Right ventricle myocardium inferior (tissue), 1 donor: ENCODE data around the gene RFC4. TPM values are rescaled to one million over a fixed set of nuclear protein-coding genes. Genes with fewer than 3 reads are reported as not detected.
"Not testable (repeated sequence)": the region's sequence is repeated elsewhere in the genome, so short reads cannot be mapped to it uniquely, and the experiment has no call there.

ENCODE experiments used
- ATAC-seq: fragments of 200-7000 bp; cut with Tn5 transposase; one replicate; pipeline ENCODE4 v1.9.1; 2020; ENCODE audit warnings: mild to moderate bottlenecking, moderate library complexity
- DNase-seq: peaks from one replicate; pipeline ENCODE4 v3.0.0; 2021; ENCODE audit errors: missing footprints
- intact Hi-C: fragments of 100-400 bp; cut with DNase I; formaldehyde crosslinking; loops from one replicate; pipeline ENCODE4 v1.11.0; 2022
- long read RNA-seq: library from polyadenylated mRNA; unstranded; transcript quantifications from one replicate; pipeline ENCODE4 v2.0.0, GENCODE V29; 2021
- total RNA-seq: library from RNA; stranded (reverse); fragmentation: NEBNext Ultra II Directional; extraction: Animal tissue kit (Norgen Biotek cat#: 25700); gene quantifications from one replicate; pipeline ENCODE4 v1.2.1, GENCODE V29; 2021
- donor health status: DM: no; HTN: yes; CAD: no; lungs with severe emphysema.

RFC4 gene, protein sequence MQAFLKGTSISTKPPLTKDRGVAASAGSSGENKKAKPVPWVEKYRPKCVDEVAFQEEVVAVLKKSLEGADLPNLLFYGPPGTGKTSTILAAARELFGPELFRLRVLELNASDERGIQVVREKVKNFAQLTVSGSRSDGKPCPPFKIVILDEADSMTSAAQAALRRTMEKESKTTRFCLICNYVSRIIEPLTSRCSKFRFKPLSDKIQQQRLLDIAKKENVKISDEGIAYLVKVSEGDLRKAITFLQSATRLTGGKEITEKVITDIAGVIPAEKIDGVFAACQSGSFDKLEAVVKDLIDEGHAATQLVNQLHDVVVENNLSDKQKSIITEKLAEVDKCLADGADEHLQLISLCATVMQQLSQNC
- total RNA-seq, result 11.1 TPM
- long read RNA-seq, partial matches to known transcripts, result 2 of 6 reads
- long read RNA-seq, other reads (novel, unspliced or antisense), result 0 of 6 reads

DNA sequence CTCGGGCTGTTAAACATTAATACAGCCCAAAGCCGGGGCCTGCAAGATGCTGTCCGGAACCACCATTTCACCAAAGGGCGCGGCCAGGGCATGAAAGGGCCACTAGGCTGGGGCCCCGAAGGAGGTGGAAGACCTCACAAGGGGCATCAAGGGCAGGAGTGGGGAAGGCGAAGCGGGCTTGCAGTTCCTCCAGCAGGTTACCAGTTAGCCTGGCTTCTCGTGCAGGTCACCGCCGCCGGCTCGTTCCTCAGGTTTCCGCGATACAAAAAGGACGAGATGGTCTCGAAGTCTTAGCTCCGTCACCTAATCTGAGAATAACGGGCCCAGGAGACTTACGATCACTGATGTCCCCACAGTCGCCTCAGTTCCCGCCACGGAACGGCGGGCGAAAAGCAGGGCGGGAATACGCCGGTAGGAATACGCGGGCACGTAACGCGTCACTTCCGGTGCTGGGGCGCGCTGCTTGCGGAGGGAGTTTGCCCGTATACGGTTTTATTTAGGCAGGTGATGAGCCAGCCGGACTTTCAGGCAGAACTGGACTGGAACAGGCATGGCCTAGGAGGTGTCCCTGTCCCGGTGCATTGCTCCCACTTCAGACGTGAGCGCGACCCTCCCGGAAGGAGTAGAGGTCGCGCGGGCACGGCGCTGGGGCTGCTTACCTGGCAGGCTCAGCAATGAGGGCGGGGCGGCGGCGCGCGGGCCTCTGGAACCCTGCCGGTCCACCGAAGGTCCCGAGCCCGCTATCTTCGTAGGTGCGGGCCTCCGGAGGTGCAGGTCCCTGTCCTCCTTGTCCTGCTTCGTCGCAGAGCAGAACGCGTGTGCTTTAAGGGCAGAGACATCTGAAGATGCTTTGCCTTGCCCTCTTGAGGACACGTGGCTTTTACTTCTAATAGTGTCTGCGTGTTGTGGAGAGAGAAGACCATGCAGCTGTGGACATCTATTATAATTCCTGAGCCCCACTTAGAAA lies at the start of gene RFC4:
RFC4 (minus strand) TSS at position 394 of the 967 bp plus-strand sequence. CDS start 1,769 bp downstream, outside the sequence.
- intact Hi-C loops, result loop anchor here (1.0 to 5.0 kb wide), 2 partner anchors 23 to 234 kb away; partner anchors contain the start of genes DNAJB11 and EIF4A2
- ATAC-seq (peak; percentile 96), DNase-seq (peak; percentile 95)

DNA sequence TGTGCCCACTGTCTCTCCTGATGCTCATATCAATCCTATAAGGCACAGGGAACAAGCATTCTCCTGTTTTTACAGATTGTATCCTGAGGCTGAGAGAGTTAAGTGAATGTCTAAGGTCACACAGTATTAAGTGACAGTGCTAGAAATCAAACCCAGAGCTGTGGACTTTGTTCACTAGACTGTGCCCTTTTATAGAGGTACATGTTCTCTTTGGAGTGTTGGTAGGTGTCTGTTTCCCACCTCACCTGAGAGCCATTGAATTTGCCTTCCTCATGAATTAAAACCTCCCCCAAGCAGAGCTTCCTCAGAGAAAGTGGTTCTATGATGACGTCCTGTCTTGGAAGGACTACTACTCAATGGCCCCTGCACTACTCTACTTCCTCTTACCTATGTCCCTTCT lies 48.7 kb upstream of the RFC4 start:
- DNase-seq (no peak), ATAC-seq (no peak)
- intact Hi-C loops, result no loop called here

DNA sequence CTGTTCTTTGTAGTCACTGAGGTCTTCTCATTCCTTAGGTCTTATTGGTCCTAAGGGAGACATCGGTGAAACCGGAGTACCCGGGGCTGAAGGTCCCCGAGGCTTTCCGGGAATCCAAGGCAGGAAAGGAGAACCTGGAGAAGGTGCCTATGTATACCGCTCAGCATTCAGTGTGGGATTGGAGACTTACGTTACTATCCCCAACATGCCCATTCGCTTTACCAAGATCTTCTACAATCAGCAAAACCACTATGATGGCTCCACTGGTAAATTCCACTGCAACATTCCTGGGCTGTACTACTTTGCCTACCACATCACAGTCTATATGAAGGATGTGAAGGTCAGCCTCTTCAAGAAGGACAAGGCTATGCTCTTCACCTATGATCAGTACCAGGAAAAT lies 47.9 kb upstream of the RFC4 start:
- intact Hi-C loops, result no loop called here
- ATAC-seq (no peak), DNase-seq (no peak)

DNA sequence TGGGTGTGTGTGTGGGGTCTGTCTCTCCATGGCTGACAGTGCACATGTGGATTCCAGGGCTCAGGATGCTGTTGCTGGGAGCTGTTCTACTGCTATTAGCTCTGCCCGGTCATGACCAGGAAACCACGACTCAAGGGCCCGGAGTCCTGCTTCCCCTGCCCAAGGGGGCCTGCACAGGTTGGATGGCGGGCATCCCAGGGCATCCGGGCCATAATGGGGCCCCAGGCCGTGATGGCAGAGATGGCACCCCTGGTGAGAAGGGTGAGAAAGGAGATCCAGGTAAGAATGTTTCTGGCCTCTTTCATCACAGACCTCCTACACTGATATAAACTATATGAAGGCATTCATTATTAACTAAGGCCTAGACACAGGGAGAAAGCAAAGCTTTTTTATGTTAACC lies 46.7 kb upstream of the RFC4 start:
- DNase-seq (no peak), ATAC-seq (no peak)
- intact Hi-C loops, result no loop called here

DNA sequence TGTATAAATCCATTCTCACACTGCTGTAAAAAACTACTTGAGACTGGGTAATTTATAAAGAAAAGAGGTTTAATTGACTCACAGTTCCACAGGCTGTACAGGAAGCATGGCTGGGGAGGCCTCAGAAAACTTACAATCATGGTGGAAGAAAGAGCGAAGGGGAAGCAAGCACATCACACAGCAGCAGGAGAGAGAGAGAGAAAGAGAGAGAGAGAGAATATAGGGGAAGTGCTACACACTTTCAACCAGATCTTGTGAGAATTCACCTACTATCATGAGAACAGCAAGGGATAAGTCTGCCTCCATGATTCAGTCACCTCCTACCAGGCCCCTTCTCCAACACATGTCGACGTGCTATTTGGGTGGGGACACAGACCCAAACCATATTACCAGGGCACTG lies 45.6 kb upstream of the RFC4 start:
- ATAC-seq, DNase-seq, intact Hi-C loops: not testable (repeated sequence)

DNA sequence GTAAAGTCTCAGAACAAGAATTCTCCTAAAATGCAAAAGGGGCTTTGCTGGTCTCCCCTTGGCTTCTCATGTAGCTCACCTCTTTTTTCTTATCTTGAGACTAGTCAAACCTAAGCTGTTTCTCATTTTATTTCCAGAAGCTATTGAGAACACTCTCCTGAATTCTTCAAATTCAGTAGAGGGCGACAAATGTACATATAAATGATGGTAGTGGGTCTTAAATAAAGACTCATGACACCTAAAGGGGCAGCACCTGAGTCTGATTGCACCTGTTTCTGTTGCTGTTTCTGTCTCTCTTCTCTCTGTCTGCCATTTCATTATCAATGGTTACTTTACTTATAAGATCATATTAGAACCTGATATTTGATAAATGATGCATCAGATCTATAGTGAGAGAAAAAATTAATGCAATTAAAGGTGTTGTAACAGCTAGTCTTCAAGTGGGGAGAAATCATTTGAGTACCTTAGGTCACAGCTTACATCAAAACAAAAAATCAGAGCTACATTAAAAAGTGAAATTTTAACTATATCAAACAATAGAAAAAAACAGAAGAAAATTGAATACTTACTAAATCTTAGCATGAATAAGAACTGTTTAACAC lies 43.2 kb upstream of the RFC4 start:
- no peak for DNase-seq
- intact Hi-C loops, result loop anchor here (1.0 to 5.0 kb wide), 3 partner anchors 81 to 316 kb away; partner anchors contain the start of gene ST6GAL1
- peak; percentile 70 for ATAC-seq

DNA sequence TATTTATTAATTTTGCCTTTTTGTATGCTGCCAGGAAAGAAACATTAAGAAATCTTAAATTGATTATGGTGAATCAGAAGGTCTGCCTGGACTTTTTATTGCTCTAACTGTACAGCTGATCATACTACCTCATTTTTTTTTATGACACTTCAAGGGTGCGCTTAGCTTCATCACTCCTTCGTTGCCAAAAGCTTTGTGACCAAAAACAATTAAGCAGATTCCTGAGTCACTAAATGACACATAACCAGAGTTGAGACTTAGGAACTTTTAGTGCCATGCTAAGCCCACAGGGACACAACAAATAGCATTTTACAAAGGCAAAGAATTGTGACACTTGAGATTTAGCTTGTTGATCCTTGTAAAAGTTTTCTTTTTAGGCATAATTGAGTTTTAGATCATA lies 41.2 kb upstream of the RFC4 start:
- intact Hi-C loops, result loop anchor here (5.0 kb wide), 1 partner anchor 130 kb away; no protein-coding TSS in a partner anchor
- no peak for DNase-seq
- ATAC-seq, result no peak

DNA sequence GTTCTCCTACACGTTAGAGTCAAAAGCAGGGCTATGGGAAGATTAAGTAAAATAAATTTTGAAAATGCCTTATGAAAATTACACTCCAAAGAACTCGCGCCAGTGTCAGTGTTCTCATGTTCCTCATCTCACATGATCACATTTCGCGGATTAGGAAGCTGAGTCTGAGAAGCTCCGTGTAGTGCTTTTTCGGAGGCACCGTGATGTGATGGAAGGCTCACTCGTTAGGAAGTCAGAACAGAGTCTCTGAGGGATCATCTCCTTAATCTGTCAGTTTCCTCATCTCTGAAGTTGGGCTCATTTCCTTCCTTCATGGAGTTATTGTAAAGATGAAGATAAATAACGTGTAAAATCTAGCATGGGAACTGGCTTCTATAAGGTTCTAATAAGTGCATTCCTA lies 39.5 kb upstream of the RFC4 start:
- intact Hi-C loops, result loop anchor here (5.0 kb wide), 1 partner anchor 132 kb away; no protein-coding TSS in a partner anchor
- DNase-seq (no peak), ATAC-seq (no peak)

DNA sequence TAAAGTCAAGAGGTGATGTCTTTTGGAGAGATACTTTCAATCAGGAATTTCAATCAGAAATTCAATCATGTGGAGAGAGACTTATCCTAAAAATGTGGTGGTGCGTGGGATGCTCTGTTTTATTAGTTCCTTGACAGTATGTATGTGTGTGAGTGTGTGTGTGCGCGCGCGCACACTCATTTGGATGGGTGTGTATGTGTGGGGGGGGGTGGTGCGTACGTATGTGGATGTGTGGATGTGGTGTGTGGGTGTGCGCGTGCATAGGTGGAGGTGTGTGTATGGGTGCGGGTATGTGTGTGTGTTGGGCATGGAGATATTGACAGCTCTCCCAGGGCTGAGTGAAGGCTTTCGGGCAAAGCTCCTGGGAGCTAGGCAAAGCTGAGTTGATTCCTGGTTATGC lies 38.6 kb upstream of the RFC4 start:
- no peak for DNase-seq
- intact Hi-C loops, result loop anchor here (5.0 kb wide), 1 partner anchor 132 kb away; no protein-coding TSS in a partner anchor
- ATAC-seq, result peak; percentile 34

DNA sequence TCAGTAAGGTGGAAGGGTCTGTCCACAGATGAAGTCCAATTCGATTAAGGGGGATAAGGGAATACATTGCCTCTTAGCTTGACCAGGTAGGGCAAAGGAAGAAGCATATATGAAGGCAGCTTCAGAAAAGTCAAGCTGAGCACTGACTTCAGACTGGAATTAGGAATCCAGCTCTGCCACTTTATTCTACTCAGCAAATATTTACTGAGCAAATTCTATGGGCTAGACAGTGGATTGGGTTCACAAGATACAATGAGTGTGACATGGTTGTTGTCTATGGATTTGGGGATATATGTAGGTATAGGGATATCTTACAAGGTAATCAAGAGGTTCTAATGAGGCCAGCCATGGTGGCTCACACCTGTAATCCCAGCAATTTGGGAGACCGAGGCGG lies 36.8 kb upstream of the RFC4 start:
- DNase-seq, result no peak
- no peak for ATAC-seq
- intact Hi-C loops, result no loop called here

DNA sequence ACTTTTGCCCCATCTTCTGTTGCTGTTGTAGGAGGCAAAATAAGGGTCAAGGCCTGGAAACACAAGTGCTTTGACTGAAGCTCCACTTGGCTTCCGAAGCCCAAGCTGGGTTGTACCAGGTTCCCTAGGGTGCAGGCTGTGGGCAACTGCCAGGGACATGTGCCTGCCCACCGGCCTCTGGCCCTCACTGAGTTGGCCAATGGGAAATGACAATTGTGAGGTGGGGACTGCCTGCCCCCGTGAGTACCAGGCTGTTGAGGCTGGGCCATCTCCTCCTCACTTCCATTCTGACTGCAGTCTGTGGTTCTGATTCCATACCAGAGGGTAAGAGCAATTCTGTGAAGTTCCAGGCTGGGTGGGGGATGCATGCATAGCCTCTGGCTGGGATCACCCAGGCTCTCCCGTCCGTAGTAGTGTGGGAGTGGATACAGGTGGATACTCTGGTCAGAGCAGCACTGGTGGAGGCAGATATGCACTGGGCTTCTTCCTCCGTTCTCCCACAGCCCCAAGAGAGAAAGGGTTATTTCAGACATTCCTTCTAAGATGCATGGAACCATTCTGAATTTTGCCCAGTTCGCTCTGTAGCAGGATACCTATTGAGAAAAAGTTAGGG lies 36.2 kb upstream of the RFC4 start, which contains the start of gene ADIPOQ:
ADIPOQ (plus strand) TSS at position 285 of the 613 bp plus-strand sequence. CDS start 10,349 bp downstream, outside the sequence.
- ATAC-seq (no peak), DNase-seq (no peak)
- intact Hi-C loops, result no loop called here

DNA sequence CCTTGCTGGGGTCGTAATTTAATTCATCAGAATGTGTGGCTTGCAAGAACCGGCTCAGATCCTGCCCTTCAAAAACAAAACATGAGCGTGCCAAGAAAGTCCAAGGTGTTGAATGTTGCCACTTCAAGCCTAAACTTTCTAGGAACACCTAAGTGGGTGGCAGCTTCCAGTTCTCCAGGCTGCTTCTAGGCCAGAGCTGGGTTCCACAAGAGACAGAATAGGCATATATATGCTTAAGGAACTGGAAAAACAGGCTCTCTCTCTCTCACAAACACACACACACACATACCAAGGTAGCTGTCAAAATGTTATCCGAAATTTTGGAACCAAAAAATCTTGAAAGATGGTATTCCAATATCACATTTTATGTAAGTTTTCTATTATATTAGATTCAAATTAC lies 35.3 kb upstream of the RFC4 start:
- intact Hi-C loops, result no loop called here
- no peak for DNase-seq
- no peak for ATAC-seq

DNA sequence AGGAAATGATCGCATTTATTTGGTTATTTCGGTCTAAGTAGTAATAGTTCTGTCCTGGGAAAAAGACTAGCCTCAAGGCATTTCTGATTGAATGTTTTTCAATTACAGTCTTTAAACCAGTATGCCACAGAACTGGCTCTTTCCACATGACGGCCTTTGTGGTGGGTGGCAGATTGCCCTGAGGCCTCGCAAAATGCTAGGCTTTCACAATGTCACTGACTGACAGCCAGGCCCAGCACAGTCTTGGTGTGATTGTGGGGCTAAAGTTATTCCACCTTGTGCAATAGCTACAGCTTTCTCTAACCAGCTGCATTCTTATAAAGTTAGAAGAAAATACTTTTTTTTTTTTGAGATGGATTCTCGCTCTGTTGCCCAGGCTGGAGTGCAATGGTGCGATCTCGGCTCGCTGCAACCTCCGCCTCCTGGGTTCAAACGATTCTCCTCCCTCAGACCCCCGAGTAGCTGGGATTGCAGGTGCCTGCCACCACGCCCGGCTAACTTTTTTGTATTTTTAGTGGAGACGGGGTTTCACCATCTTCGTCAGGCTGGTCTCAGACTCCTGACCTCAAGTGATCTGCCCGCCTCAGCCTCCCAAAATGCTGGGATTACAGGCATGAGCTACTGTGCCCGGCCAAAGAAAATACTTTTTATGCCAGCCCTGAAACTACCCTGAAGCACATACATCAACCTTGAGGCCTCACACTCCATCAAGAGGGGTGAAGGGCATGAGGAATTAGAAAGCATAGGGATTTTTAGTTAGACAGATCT lies 33.8 kb upstream of the RFC4 start:
- ATAC-seq (no peak), DNase-seq (no peak)
- intact Hi-C loops, result no loop called here

DNA sequence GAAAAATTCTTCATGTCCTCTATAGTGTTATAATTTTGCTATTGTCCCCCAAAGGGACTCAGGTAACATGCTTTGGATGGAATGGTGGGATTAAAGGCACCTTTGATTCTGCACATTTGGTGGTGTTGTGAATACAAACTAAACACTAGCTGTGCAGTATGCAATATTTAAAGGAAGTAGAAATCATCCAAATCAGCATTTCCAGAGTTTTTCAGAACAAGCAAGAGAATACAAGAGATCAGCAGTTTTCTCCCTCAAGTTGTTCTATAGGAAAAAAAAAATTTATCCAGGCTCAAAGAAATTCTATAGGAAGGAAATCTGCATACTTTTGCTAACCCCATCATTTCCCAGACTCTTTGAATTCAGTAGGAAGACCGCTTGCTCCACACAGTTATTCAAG lies 26.0 kb upstream of the RFC4 start:
- DNase-seq, result no peak
- no peak for ATAC-seq
- intact Hi-C loops, result no loop called here

DNA sequence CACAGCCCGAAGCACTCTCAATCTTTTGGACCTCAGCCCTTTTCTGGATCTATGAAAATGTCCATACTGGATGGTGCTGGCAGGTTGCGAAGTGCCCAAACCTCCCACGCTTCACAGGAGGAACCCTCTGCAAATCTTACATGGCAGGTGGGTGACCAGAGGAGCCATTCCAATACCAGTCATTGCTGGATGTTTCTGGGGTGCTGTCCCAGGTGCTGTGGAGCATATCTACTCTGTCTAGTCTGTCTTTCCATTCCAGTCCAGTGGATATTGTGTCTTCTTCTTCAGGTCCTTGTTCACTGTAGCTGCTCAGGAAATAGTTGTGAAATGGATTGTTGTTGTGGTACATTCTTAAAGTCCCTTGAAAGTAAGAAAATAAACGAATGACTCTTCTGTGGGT lies 25.5 kb upstream of the RFC4 start:
- intact Hi-C loops, result no loop called here
- no peak for DNase-seq
- no peak for ATAC-seq

DNA sequence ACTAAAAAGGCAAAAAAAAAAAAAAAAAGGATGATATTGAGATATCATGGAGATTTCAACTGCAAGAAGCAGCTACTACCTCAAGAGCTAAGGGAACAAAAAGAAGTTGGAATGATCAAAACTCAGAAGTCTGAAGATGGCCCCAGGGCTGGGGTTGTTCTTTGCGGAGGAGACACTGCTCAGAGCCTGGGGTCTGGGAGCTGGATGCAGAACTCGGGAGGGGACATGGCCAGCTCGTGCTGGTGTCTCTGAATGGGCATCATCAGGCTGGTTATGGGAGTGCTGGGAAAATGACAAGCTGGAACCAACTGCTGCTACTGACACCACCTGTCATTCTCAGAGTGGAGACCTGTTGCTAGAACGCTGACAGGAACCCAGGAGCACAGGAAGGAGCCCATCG lies 22.1 kb upstream of the RFC4 start:
- no peak for DNase-seq
- ATAC-seq, result no peak
- intact Hi-C loops, result loop anchor here (10.0 kb wide), 1 partner anchor 844 kb away; no protein-coding TSS in a partner anchor

DNA sequence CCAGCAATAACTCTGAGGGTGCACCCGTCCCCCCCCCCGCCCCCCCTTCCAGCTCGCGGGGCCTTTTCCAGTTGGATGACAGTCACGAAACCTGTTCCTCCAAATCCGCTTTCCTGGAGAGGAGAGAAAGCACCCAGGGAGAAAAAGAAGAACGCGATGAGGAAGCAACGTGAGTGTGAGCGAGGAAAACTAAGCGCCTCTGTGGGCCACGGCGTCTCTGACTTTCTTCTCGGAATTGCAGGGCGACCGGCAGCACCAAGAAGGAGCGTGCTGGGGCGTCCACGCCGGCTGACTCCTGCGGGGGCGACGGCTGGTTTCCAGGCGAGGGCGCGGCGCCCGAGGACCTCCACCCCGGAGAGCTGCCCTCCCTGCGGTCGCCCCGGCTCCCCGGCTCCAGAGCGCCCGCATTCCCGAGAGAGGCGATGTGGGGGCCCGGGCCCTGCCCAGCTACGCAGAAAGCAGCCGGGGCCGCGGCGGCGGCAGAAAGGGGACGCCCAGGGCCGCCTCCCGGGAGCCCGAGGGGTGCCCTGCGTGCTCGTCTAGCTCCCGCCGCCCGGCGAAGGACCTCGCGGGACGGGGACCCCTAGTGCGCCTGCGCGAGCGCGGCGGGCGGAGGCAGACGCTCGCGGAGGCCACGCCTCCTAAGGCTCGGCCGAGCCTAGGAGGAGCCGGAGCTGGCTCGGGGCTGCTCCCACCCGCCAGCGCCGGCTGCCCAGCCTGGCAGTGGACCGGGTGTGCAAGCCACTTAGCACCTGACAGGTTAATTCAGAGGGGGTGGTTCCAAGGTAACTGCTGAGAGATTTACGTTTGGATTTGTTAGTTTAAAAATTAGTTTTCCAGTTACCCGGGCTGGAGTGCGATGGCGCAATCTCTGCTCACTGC lies 20.9 kb upstream of the RFC4 start:
- peak; percentile 96 for ATAC-seq

More for the DNA sequence above, 20.9 kb upstream of the RFC4 start:
- intact Hi-C loops, result loop anchor here (10.0 kb wide), 1 partner anchor 842 kb away; no protein-coding TSS in a partner anchor
- DNase-seq, result peak; percentile 91
